8988T (cell line): ENCODE data around the gene LIN9.
"Not testable (repeated sequence)": the region's sequence is repeated elsewhere in the genome, so short reads cannot be mapped to it uniquely, and the experiment has no call there.

Experiments used
- DNase-seq: peaks from one replicate; pipeline ENCODE4 v3.0.0; 2011

LIN9 gene

DNA sequence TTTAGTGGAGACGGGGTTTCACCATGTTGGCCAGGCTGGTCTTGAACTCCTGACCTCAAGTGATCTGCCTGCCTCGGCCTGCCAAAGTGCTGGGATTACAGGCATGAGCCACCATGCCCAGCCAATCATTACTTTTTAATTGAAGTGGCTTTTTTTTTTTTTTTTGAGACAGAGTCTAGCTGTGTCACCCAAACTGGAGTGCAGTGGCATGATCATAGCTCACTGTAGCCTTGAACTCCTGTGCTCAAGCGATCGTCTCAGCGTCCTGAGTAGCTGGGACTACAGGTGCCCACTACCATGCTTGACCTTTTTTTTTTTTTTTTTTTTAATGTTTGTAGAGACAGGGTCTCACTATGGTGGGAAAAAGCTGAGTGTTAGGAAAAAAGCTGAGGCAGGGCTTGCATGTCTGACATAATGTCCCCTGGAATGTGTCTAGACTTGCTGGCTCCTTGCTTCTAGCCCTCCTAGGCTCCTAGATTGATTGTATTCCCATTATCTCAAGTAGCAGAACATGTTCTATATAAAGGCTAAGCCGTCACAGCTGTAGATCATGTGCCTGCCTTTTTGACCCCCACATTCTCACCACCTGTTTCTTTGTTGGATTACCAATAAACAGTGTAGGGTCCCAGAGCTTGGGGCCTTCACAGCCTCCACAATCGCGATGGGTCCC lies 36.6 kb downstream of the LIN9 start:
- DNase-seq: not testable (repeated sequence)

DNA sequence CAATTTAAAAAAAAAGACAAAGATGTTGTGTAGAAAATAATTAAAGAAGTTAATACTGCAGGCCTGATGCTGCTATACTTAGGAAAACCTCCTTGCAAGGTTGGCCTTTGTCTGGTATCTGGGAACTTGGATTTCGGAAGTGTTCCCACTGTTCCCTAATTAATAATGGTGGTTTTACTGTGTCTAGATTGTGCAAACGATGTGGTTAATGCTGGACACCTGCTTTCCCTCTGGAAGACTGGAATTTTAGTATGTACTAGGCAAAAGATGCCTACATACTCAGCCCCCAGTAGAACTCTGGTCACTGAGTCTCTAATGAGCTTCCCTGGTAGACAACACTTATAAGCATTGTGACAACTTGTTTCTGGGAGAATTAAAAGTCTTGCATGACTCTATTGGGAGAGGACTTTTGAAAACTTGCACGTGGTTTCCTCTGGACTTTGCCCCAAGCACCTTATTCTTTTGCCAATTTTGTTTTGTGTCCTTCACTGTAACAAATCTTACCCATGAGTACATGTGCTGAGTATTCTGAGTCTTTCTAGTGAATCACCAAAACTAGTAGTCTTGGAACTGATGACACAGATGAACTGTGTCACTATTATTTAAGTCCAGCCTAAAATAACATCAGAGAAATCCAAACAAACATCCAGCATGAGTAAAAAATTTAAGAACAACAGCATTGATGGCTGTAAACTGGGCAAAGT lies 40.4 kb downstream of the LIN9 start:
- no peak for DNase-seq

DNA sequence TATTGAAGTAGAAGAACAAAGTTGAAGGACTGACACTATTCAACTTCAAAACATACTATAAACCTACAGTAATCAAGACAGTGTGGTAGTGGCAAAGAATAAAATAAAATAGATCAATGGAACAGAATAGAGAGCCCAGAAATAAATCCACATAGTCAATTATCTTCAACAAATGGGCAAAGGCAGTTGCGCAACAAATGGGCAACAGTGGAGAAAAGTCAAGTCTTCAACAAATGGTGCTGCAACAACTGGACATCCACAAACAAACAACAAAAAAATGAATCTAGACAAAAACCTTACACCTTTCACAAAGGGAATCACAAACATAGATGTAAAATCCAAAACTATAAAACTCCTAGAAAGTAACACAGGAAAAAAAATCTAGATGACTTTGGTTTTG lies 47.1 kb downstream of the LIN9 start:
- no peak for DNase-seq

DNA sequence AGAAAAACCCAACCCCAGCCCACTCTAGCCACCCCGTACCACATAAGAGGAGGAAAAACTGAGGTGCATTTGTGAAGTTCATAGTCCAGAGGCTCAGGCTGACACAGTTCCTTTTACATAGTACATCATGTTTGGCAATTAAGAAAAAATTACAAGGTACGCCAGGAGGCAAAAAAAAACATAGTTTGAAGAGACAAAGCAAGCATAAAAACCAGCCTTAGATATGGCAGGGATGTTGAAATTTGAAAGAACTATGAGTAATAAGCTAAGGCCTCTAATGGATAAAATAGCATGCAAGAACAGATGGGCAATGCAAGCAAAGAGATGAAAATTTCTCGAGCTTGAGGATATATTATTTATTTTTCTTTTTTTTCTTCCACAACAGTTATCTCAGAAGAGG lies 53.6 kb downstream of the LIN9 start:
- no peak for DNase-seq

- DNase-seq: no peak
Measured at GRCh38 chr1:226253933-226254332, 55.0 kb downstream of the LIN9 start.

DNA sequence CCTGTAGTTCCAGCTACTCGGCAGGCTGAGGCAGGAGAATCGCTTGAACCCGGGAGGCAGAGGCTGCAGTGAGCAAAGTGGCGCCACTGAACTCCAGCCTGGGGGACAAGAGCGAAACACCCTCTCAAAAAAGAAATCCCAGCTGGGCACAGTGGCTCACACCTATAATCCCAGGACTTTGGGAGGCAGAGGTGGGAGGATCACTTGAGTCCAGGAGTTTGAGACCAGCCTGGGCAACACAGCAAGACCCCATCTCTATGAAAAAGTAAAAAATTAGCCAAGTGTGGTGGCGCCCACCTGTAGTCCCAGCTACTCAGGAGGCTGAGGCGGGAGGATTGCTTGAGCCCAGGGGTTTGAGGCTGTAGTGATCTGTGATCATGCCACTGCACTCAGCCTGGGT lies 56.1 kb downstream of the LIN9 start:
- not testable (repeated sequence) for DNase-seq

DNA sequence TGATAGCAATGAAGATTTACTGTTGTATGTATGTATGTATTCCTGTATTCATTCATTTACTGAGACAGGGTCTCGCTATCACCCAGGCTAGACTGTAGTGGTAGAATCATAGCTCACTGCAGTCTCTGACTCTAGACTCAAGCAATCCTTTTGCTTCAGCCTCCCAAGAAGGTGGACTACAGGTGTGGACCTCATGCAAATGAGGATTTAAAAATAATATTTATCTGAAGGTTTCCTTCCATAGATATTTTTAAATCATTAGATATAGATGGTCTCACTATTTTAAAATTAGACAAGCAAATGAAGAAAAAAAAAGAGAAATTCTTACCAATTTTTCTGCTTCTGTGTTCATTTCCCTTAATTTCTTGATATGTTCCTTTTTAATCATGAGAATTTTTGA lies 58.5 kb downstream of the LIN9 start:
- DNase-seq: no peak

DNA sequence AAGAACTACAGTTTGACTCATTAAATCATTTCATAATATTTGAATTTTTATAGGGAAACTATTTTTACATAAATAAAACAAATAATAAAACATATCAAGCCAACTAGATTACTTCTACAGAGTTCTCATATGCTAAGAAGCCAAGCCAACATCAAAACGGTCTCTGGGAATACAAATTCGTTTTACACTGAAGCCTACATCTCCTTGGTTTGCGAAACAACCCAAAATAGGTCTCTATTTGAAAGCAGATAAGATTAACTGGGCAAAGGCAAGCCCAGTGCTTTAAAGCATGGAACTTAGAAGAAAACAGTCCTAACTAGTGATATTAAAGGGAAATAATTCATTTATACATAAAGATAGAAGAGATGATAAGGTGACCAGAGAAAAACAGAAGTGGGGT lies 60.2 kb downstream of the LIN9 start:
- DNase-seq: no peak

DNA sequence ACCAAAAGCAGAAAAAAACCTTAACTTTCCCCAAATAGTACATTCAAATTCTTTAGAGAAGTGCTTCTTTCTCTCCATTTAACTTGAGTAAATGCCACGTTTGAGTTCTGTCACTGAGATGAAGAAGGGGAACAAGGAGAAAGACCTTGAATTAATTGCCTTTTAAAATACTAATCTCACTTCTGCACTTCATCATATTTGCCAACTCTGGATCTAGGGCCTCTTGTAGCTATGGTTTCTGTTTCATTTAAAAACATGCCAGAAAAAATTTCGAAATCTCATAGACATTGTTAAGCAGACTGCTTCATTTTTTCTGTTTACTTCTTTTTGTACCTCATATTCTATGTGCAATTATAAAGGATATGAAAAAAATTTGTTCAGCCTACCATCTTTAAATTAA lies 60.9 kb downstream of the LIN9 start:
- DNase-seq: no peak

- DNase-seq: no peak
Measured at GRCh38 chr1:226239421-226239820, 69.5 kb downstream of the LIN9 start.

DNA sequence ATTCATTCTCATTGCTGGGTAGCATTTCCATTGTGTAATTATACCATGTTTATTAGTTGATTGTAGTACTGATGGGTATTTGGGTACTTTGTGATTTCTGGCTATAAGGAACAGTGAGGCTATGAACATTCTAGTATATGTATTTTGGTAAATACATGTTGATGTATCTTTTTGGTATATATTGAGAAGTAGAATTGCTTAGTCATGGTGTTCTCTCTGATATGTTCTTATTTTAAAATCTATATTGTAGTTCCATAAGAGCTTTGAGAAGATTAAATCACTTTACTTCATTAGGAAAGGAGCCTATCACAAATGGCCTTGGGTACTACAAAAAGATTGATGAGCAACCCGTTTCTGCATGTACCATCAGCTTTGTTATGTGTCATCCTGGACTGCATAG lies 72.1 kb downstream of the LIN9 start:
- DNase-seq: no peak

DNA sequence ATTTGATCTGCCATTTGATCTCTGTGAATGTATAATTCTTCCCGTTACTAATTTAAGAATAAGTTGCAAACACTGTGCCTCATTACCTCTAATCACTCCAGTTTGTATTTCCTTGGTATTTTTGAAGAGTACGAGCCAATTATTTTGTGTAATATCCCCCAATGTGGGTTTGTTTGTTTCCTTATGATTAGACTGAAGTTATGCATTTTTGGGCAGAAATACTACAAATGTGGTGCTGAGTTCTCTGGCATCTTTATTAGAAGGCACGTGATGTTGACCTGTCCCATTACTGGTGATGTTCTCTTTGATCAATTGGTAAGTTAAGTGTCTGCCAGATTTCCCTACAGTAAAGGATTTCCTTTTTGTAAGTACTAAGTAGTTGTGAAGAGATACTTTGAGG lies 75.2 kb downstream of the LIN9 start:
- no peak for DNase-seq

- no peak for DNase-seq
Measured at GRCh38 chr1:226233293-226233692, 75.7 kb downstream of the LIN9 start.

DNA sequence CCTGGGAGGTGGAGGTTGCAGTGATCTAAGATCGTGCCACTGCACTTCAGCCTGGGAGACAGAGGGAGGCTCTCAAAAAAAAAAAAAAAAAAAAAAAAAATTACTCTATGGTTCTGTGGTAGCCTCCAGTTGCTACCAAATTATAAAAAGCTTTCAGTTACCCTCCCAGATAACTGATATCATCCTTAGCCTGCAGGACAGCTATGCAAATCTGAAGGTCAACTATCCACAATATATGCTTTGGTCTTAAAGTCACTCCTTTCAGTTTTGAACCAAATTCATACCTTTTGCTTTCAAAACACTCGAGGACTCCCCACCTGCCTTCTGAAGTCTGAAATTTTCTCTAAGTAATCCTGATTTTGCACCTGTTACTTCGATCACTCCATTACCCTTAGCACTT lies 82.4 kb downstream of the LIN9 start:
- DNase-seq: no peak

DNA sequence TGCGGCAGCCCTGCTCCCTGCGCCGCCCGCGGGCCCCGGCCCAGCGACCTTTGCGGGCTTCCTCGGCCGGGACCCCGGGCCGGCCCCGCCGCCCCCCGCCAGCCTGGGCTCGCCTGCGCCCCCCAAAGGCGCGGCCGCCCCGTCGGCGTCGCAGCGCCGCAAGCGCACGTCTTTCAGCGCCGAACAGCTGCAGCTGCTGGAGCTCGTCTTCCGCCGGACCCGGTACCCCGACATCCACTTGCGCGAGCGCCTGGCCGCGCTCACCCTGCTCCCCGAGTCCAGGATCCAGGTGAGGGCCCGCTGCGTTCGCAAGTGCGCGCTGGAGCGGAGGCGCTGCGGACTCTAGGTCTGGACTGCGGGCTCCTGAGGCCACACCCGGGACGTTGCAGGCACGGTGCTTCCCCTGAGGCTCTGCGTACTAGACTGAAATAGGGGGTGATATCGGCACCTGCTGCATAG lies 85.1 kb downstream of the LIN9 start:
- no peak for DNase-seq

GRCh38 chr1:226223157-226223785 lies 85.7 kb downstream of the LIN9 start, which contains the start of gene MIXL1:
TSS of gene MIXL1 (plus strand) at chr1:226223664. CDS start at chr1:226223682, 18 bp downstream.
- no peak for DNase-seq

DNA sequence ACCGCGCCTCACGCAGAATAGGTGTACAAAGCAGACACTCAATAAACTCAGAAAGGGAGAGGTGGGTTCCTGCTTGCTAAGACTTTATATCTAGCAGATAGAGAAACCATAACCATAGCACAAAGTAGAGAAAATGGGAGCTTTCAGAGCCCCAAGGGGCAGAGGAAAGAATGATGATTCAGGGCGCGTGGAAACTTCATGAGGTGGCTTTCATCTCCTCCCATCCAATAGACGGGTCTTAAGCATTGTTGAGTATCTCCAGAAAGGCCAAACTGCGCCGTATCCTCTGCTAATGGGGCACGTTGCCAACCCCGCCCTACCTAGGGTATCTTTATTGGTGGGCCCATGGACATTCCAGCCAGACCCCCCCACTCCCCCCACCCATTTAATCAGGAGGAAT lies 86.3 kb downstream of the LIN9 start:
- no peak for DNase-seq

GRCh38 chr1:226220473-226221189 lies 88.3 kb downstream of the LIN9 start:
- no peak for DNase-seq

DNA sequence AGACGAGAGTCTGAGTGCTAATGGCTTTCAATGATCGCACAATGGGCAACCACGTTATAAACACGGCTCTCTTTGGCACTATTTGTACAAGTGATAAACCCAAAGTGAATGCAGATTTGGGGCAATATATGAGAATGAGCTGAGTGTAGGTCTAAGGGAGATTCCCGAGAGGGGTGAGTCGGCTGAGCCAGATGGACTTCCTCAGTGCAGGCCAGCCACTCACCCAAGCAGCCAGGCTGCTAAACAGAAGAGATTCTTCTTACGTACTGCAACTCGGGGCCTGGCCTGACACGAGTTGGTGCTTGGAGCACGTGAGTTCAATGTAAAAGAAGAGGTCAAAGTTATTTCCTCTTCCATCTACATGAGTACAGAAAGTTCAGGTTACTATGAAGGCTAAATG lies 91.7 kb downstream of the LIN9 start:
- DNase-seq: no peak

- no peak for DNase-seq
Measured at GRCh38 chr1:226216056-226216455, 92.9 kb downstream of the LIN9 start.

- DNase-seq: no peak
Measured at GRCh38 chr1:226215239-226215638, 93.7 kb downstream of the LIN9 start.

GRCh38 chr1:226212545-226212944 lies 96.4 kb downstream of the LIN9 start:
- DNase-seq: no peak

GRCh38 chr1:226211181-226211821 lies 97.7 kb downstream of the LIN9 start:
- DNase-seq: no peak
